IMR-90 (cell line): ENCODE measurements around the gene PHLPP2. TPM values are rescaled to one million over a fixed set of nuclear protein-coding genes. Genes with fewer than 3 reads are reported as not detected.

ENCODE experiments used
- ATAC-seq: fragments of 200-7000 bp; cut with Tn5 transposase; 2 replicates; pipeline ENCODE4 v1.9.1; 2020; ENCODE audit warnings: low read depth, mild to moderate bottlenecking, moderate library complexity
- BruUV-seq: library from RNA; stranded (reverse); fragments of 400-500 nt; replicated peaks from 2 replicates; lab custom pipeline; 2021; lab: Mats Ljungman, UMichigan
- CTCF ChIA-PET: fragments of 300-600 bp; formaldehyde crosslinking; extraction: SDS; loops from one replicate; lab custom pipeline; 2021; ENCODE audit warnings: antibody characterized with exemption; lab: Yijun Ruan, JAX
- POLR2A ChIA-PET: fragments of 300-600 bp; sonication (Branson Sonifier 250); formaldehyde crosslinking; loops from one replicate; lab custom pipeline; 2022; ENCODE audit warnings: antibody characterized with exemption; ENCODE audit not compliant: unreplicated experiment; lab: Charles Lee
- DNase-seq: peaks from one replicate; pipeline ENCODE4 v3.0.0; 2013
- H2AFZ ChIP-seq: replicated peaks from 2 replicates; pipeline ENCODE3; 2013; ENCODE audit warnings: low read length, mild to moderate bottlenecking; ENCODE audit not compliant: poor library complexity
- H2AK5ac ChIP-seq: 2 replicates; pipeline ENCODE4 v1.6.1; 2013; ENCODE audit warnings: low read depth, low read length, inconsistent platforms
- H2AK9ac ChIP-seq: replicated peaks from 2 replicates; pipeline ENCODE3; 2013; ENCODE audit warnings: mild to moderate bottlenecking, low read depth, low read length, moderate library complexity; ENCODE audit not compliant: poor library complexity
- H2BK120ac ChIP-seq: 2 replicates; pipeline ENCODE4 v1.6.1; 2013; ENCODE audit warnings: low read depth, low read length, inconsistent platforms
- H2BK15ac ChIP-seq: 3 replicates; pipeline ENCODE4 v1.6.1; 2013; ENCODE audit warnings: low read depth, low read length, inconsistent platforms
- H2BK20ac ChIP-seq: 2 replicates; pipeline ENCODE4 v1.6.1; 2013; ENCODE audit warnings: low read depth, mild to moderate bottlenecking, inconsistent platforms, low read length, moderate library complexity
- H2BK5ac ChIP-seq: 2 replicates; pipeline ENCODE4 v1.6.1; 2013; ENCODE audit warnings: mild to moderate bottlenecking, low read depth, low read length, inconsistent platforms; ENCODE audit not compliant: poor library complexity, severe bottlenecking
- H3K14ac ChIP-seq: replicated peaks from 2 replicates; pipeline ENCODE4 v1.6.1; 2013; ENCODE audit warnings: low read depth, low read length, inconsistent platforms
- H3K18ac ChIP-seq: 2 replicates; pipeline ENCODE4 v1.6.1; 2013; ENCODE audit warnings: low read depth, low read length, control low read depth
- H3K23ac ChIP-seq: 2 replicates; pipeline ENCODE4 v1.6.1; 2013; ENCODE audit warnings: low read depth, low read length, inconsistent platforms
- H3K27ac ChIP-seq: 2 replicates; pipeline ENCODE4 v1.5.1; 2013; ENCODE audit warnings: mild to moderate bottlenecking, control low read depth, low read length; ENCODE audit not compliant: insufficient read depth
- H3K27me3 ChIP-seq: 2 replicates; pipeline ENCODE4 v1.6.1; 2013; ENCODE audit warnings: low read length; ENCODE audit not compliant: control insufficient read depth, insufficient read depth
- H3K36me3 ChIP-seq: 2 replicates; pipeline ENCODE4 v1.6.1; 2013; ENCODE audit warnings: low read length, mixed read lengths; ENCODE audit not compliant: control insufficient read depth, insufficient read depth
- H3K4ac ChIP-seq: 2 replicates; pipeline ENCODE4 v1.6.1; 2013; ENCODE audit warnings: low read depth, low read length, inconsistent platforms
- H3K4me1 ChIP-seq: 2 replicates; pipeline ENCODE4 v1.6.1; 2013; ENCODE audit warnings: low read length, mixed read lengths; ENCODE audit not compliant: control insufficient read depth, insufficient read depth
- H3K4me2 ChIP-seq: 2 replicates; pipeline ENCODE4 v1.6.1; 2013; ENCODE audit warnings: low read depth, mild to moderate bottlenecking, control low read depth, low read length, moderate library complexity
- H3K4me3 ChIP-seq: 2 replicates; pipeline ENCODE4 v1.5.1; 2013; ENCODE audit warnings: low read depth, mild to moderate bottlenecking, control low read depth, low read length, moderate library complexity; ENCODE audit not compliant: insufficient read depth
- H3K56ac ChIP-seq: 2 replicates; pipeline ENCODE4 v1.6.1; 2013; ENCODE audit warnings: low read length, inconsistent platforms; ENCODE audit not compliant: insufficient read depth; ENCODE audit errors: extremely low read depth
- H3K79me1 ChIP-seq, 2 experiments: 2 replicates each; pipeline ENCODE4 v1.6.1; 2013; ENCODE audit warnings: low read length in 2 of 2, inconsistent platforms in 1 of 2, low read depth in 1 of 2
- H3K9ac ChIP-seq: 2 replicates; pipeline ENCODE4 v1.6.1; 2013; ENCODE audit warnings: low read depth, low read length, control low read depth
- H3K9me1 ChIP-seq: 2 replicates; pipeline ENCODE4 v1.6.1; 2013; ENCODE audit warnings: low read length, inconsistent platforms; ENCODE audit not compliant: insufficient read depth
- H3K9me3 ChIP-seq: 2 replicates; pipeline ENCODE4 v1.6.1; 2013; ENCODE audit warnings: low read length; ENCODE audit not compliant: control insufficient read depth, insufficient read depth
- H4K20me1 ChIP-seq: 2 replicates; pipeline ENCODE4 v1.6.1; 2013; ENCODE audit warnings: low read length, inconsistent platforms; ENCODE audit not compliant: insufficient read depth
- H4K5ac ChIP-seq: 2 replicates; pipeline ENCODE4 v1.6.1; 2013; ENCODE audit warnings: mild to moderate bottlenecking, low read depth, low read length, control low read depth
- H4K8ac ChIP-seq, 2 experiments: 2 replicates each; pipeline ENCODE4 v1.6.1; 2013; ENCODE audit warnings: low read depth in 2 of 2, low read length in 2 of 2, control low read depth in 1 of 2, inconsistent platforms in 1 of 2
- H4K91ac ChIP-seq: 2 replicates; pipeline ENCODE4 v1.6.1; 2013; ENCODE audit warnings: low read depth, low read length, inconsistent platforms; ENCODE audit not compliant: insufficient read depth
- NFE2L2 ChIP-seq: fragments of 150-350 bp; IDR thresholded peaks from 2 replicates; pipeline ENCODE4 v1.6.1; 2016; ENCODE audit warnings: low read depth, mild to moderate bottlenecking, low read length
- WGBS, 2 experiments: methylation state at CpG; one replicate each; pipeline versions ENCODE4 v1.1.5 to v1.1.7; 2013; ENCODE audit warnings: missing lambda C conversion rate in 2 of 2; ENCODE audit not compliant: insufficient read length in 1 of 2; ENCODE audit errors: extremely low coverage in 2 of 2; 5-methylcytosine and 5-hydroxymethylcytosine counted together
- dilution Hi-C: fragments of 300-500 bp; cut with HindIII; formaldehyde crosslinking; loops from one replicate; pipeline ENCODE4 v1.14.3; 2018; ENCODE audit warnings: low sequenced_read_pairs; ENCODE audit not compliant: unreplicated experiment
- in situ Hi-C: fragments of 300-500 bp; cut with MboI; formaldehyde crosslinking; loops from 3 replicates; pipeline ENCODE4 v1.14.3; 2019; ENCODE audit warnings: low sequenced_read_pairs, inconsistent platforms, mixed read lengths
- intact Hi-C: fragments of 100-400 bp; cut with micrococcal nuclease; formaldehyde crosslinking; loops from 2 replicates; pipeline ENCODE4 v1.10.0; 2022
- polyA plus RNA-seq, 3 experiments: library from polyadenylated mRNA; depleted of rRNA; stranded (reverse); fragments of >200 nt; gene quantifications; 2 replicates each; pipeline ENCODE4 v1.2.3, GENCODE V29; 2012; ENCODE audit warnings: low replicate concordance in 1 of 3
- total RNA-seq: library from RNA; depleted of rRNA; stranded (reverse); fragments of >200 nt; gene quantifications from 2 replicates; pipeline ENCODE4 v1.2.3, GENCODE V29; 2012

Gene PHLPP2
- total and polyA plus RNA-seq, 2 of the 4 experiments (the other 2 are of a cell fraction): 6.8 to 10.2 TPM

DNA sequence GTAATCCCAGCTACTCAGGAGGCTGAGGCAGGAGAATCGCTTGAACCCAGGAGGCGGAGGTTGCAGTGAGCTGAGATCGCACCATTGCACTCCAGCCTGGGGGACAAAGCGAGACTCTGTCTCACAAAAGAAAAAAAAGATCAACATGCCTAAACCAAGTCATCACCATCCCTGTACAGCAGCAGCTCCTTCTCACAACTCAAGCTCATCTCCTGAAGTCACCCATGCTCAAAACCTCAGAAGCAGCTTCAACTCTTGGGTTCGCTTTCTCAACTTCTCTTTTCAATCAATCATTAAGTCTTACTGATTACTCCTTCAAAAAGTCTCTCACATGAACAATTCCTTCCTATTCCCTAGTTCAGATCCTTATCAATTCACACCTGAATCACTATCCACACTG, 31.3 kb downstream of the PHLPP2 start:
- Histone ChIP-seq H3K36me3 (peaks cover 17% of the 10 kb centered on the region), H3K4me1 (no peaks in the 10 kb centered on the region), H2BK5ac (no peak overlapping the region), H3K27me3 (no peaks in the 10 kb centered on the region), H3K4me2 (no peak overlapping the region), H3K18ac (no peak overlapping the region), H4K91ac (no peak overlapping the region), H3K27ac (no peak overlapping the region), H2AFZ (no peak overlapping the region), H3K9ac (no peak overlapping the region), H3K79me1 (peaks cover 4 to 11% of the 10 kb centered on the region in 2 experiments; a peak in 3 of 4 replicates), H2BK120ac (no peak overlapping the region), H3K56ac (no peak overlapping the region), H2BK15ac (no peak overlapping the region), H3K9me3 (no peaks in the 10 kb centered on the region), H3K4ac (no peak overlapping the region), H3K9me1 (peaks cover under 1% of the 10 kb centered on the region), H4K5ac (no peak overlapping the region), H4K8ac (no peak overlapping the region), H3K4me3 (no peak overlapping the region), H2AK5ac (no peak overlapping the region), H4K20me1 (no peaks in the 10 kb centered on the region), H3K23ac (no peak overlapping the region), H3K14ac (no peak overlapping the region), H2BK20ac (no peak overlapping the region), H2AK9ac (no peak overlapping the region)
- in situ Hi-C loops (no loop called here), dilution Hi-C loops (no loop called here), intact Hi-C loops (no loop called here)
- no peak for DNase-seq
- no CpG with 5 or more reads among the region's 5 CpGs for WGBS, 2 experiments
- CTCF ChIA-PET: no interaction called here
- no peak for TF ChIP-seq NFE2L2
- POLR2A ChIA-PET: no interaction called here
- no TSS peak for BruUV-seq
- no peak for ATAC-seq
